ENCODE data around the gene GGA2.

GRCh38 chr16:23491490-23492391 lies 18.6 kb downstream of the GGA2 start:
- no peak for TF ChIP-seq POLR2AphosphoS5 (IDR thresholded peaks at IDR 0.05; ENCODE audit: low read depth, low read length)
- no peak for TF ChIP-seq REST (IDR thresholded peaks at IDR 0.05; ENCODE audit: insufficient read depth in 1 of 2, low read depth in 2 of 2, low read length in 2 of 2)
